A549 (cell line): ENCODE data around the gene REPS2.

Experiments used
- BHLHE40 ChIP-seq: IDR thresholded peaks from 2 replicates; pipeline ENCODE4 v1.6.1; 2012; ENCODE audit warnings: low read depth, low read length, inconsistent platforms
- EP300 ChIP-seq, 2 experiments: fragments of >200 bp; sonication (Bioruptor Twin); formaldehyde crosslinking; IDR thresholded peaks; 2 replicates in 1 of 2; 3 replicates in 1 of 2; pipeline ENCODE4 v1.6.1; 2016 to 2017
- ESRRA ChIP-seq: fragments of 150-350 bp; IDR thresholded peaks from 2 replicates; pipeline ENCODE4 v1.6.1; 2014; ENCODE audit warnings: mild to moderate bottlenecking, low read length, borderline replicate concordance
- POLR2A ChIP-seq: IDR thresholded peaks from 2 replicates; pipeline ENCODE4 v1.6.1; 2012; ENCODE audit warnings: mild to moderate bottlenecking, low read length
- POLR2AphosphoS2 ChIP-seq: conservative IDR thresholded peaks from 2 replicates; pipeline ENCODE4 v1.6.1; 2012; ENCODE audit warnings: low read length, improper control_type of control experiment, inconsistent platforms
- RFX5 ChIP-seq: fragments of 450-650 bp; IDR thresholded peaks from 2 replicates; pipeline ENCODE4 v1.7.1; 2014; ENCODE audit warnings: antibody characterized with exemption, mild to moderate bottlenecking, moderate library complexity
- SREBF2 ChIP-seq: fragments of 450-650 bp; IDR thresholded peaks from 2 replicates; pipeline ENCODE4 v1.6.1; 2014; ENCODE audit warnings: mild to moderate bottlenecking, moderate library complexity
- USF2 ChIP-seq: fragments of 450-650 bp; IDR thresholded peaks from 2 replicates; pipeline ENCODE4 v1.6.1; 2014; ENCODE audit warnings: antibody characterized with exemption
- ZFP36 ChIP-seq: fragments of 450-650 bp; IDR thresholded peaks from 2 replicates; pipeline ENCODE4 v1.6.1; 2014; ENCODE audit warnings: borderline replicate concordance; ENCODE audit not compliant: partially characterized antibody
- TF ChIP-seq, protein P1 (sequence below): fragments of >200 bp; sonication (Bioruptor Twin); formaldehyde crosslinking; IDR thresholded peaks from 3 replicates; pipeline ENCODE4 v1.5.1; 2016
- TF ChIP-seq, protein P2 (sequence below): IDR thresholded peaks from 2 replicates; pipeline ENCODE4 v1.6.1; 2012
- TF ChIP-seq, protein P3 (sequence below): fragments of 200-600 bp; sonication (generic); IDR thresholded peaks from 2 replicates; pipeline ENCODE4 v1.6.1; 2016; ENCODE audit warnings: antibody characterized with exemption, mild to moderate bottlenecking, moderate library complexity

GRCh38 chrX:17033225-17033624 is 86.8 kb downstream of the REPS2 start:
- TF ChIP-seq SREBF2 (no peak), USF2 (no peak), ESRRA (no peak), POLR2A (no peak), RFX5 (no peak), EP300 (IDR thresholded peaks at IDR 0.05) (no peak), ZFP36 (no peak), BHLHE40 (no peak), POLR2AphosphoS2 (no peak)
- TF ChIP-seq, protein P1, sequence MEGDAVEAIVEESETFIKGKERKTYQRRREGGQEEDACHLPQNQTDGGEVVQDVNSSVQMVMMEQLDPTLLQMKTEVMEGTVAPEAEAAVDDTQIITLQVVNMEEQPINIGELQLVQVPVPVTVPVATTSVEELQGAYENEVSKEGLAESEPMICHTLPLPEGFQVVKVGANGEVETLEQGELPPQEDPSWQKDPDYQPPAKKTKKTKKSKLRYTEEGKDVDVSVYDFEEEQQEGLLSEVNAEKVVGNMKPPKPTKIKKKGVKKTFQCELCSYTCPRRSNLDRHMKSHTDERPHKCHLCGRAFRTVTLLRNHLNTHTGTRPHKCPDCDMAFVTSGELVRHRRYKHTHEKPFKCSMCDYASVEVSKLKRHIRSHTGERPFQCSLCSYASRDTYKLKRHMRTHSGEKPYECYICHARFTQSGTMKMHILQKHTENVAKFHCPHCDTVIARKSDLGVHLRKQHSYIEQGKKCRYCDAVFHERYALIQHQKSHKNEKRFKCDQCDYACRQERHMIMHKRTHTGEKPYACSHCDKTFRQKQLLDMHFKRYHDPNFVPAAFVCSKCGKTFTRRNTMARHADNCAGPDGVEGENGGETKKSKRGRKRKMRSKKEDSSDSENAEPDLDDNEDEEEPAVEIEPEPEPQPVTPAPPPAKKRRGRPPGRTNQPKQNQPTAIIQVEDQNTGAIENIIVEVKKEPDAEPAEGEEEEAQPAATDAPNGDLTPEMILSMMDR: no peak
- TF ChIP-seq, protein P2, sequence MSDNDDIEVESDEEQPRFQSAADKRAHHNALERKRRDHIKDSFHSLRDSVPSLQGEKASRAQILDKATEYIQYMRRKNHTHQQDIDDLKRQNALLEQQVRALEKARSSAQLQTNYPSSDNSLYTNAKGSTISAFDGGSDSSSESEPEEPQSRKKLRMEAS: no peak
- TF ChIP-seq, protein P3, sequence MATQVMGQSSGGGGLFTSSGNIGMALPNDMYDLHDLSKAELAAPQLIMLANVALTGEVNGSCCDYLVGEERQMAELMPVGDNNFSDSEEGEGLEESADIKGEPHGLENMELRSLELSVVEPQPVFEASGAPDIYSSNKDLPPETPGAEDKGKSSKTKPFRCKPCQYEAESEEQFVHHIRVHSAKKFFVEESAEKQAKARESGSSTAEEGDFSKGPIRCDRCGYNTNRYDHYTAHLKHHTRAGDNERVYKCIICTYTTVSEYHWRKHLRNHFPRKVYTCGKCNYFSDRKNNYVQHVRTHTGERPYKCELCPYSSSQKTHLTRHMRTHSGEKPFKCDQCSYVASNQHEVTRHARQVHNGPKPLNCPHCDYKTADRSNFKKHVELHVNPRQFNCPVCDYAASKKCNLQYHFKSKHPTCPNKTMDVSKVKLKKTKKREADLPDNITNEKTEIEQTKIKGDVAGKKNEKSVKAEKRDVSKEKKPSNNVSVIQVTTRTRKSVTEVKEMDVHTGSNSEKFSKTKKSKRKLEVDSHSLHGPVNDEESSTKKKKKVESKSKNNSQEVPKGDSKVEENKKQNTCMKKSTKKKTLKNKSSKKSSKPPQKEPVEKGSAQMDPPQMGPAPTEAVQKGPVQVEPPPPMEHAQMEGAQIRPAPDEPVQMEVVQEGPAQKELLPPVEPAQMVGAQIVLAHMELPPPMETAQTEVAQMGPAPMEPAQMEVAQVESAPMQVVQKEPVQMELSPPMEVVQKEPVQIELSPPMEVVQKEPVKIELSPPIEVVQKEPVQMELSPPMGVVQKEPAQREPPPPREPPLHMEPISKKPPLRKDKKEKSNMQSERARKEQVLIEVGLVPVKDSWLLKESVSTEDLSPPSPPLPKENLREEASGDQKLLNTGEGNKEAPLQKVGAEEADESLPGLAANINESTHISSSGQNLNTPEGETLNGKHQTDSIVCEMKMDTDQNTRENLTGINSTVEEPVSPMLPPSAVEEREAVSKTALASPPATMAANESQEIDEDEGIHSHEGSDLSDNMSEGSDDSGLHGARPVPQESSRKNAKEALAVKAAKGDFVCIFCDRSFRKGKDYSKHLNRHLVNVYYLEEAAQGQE: no peak
